ENCODE data around the gene ACADL.
"Not testable (repeated sequence)": the region's sequence is repeated elsewhere in the genome, so short reads cannot be mapped to it uniquely, and the experiment has no call there.

The ACADL gene

GRCh38 chr2:210195101-210195852 lies 30.0 kb downstream of the ACADL start:
- peak; percentile 22 for DNase-seq (ENCODE audit: extremely low read depth, low read depth)
- TF ChIP-seq, protein P1, sequence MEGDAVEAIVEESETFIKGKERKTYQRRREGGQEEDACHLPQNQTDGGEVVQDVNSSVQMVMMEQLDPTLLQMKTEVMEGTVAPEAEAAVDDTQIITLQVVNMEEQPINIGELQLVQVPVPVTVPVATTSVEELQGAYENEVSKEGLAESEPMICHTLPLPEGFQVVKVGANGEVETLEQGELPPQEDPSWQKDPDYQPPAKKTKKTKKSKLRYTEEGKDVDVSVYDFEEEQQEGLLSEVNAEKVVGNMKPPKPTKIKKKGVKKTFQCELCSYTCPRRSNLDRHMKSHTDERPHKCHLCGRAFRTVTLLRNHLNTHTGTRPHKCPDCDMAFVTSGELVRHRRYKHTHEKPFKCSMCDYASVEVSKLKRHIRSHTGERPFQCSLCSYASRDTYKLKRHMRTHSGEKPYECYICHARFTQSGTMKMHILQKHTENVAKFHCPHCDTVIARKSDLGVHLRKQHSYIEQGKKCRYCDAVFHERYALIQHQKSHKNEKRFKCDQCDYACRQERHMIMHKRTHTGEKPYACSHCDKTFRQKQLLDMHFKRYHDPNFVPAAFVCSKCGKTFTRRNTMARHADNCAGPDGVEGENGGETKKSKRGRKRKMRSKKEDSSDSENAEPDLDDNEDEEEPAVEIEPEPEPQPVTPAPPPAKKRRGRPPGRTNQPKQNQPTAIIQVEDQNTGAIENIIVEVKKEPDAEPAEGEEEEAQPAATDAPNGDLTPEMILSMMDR (IDR thresholded peaks at IDR 0.05; ENCODE audit: low read depth, low read length, missing control alignments) = peak; percentile 38
- H3K4me3 ChIP-seq (replicated peaks; ENCODE audit: low read depth, low read length) = no peak overlapping the region

DNA sequence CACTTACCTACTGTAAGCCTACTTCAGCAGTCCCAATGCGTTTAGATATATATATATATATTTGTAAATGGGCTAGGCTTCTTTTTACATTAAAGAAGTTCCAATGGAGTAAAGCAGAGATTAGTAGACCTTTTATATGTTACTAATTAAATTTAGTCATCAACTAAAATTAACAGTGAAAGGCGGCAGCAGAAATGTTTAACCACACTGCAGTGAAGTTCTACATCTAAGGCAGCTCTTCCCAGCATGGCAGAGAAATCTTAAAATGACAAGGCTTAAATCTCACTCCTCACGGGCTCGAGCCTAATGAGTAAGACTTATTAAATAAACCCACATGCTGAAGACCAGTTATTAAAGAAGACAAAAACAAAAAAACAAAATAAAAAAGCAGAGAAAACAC lies 34.9 kb downstream of the ACADL start:
- no peak for DNase-seq (ENCODE audit: extremely low read depth, low read depth)
- no peak overlapping the region for H3K4me3 ChIP-seq (replicated peaks; ENCODE audit: low read depth, low read length)
- TF ChIP-seq, protein P1 (IDR thresholded peaks at IDR 0.05; ENCODE audit: low read depth, low read length, missing control alignments) = no peak

- DNase-seq (ENCODE audit: extremely low read depth, low read depth) = no peak
- TF ChIP-seq, protein P1 (IDR thresholded peaks at IDR 0.05; ENCODE audit: low read depth, low read length, missing control alignments) = no peak
- no peak overlapping the region for H3K4me3 ChIP-seq (replicated peaks; ENCODE audit: low read depth, low read length)
Observed at GRCh38 chr2:210189452-210190138, 35.7 kb downstream of the ACADL start.

DNA sequence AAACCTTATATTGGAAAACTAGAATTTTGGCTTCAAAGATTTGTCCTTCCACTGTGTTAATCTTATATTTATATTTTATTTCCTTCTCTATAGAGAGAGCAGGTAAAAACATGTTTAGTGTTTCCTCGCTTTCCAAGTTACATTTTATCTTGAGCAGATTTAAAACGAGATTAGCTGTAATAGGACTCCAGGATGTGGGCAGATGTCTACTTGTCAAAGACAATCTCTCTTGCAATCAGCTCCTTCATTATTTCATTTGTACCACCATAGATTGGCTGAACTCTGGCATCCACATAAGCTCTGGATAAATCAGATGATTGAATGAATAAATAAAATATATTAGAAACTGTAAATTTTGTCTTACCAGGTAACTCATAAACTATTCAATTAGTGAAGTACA lies 36.5 kb downstream of the ACADL start:
- no peak for DNase-seq (ENCODE audit: extremely low read depth, low read depth)
- TF ChIP-seq, protein P1 (IDR thresholded peaks at IDR 0.05; ENCODE audit: low read depth, low read length, missing control alignments) = no peak
- no peak overlapping the region for H3K4me3 ChIP-seq (replicated peaks; ENCODE audit: low read depth, low read length)

GRCh38 chr2:210188190-210188589 lies 37.1 kb downstream of the ACADL start:
- TF ChIP-seq, protein P1 (IDR thresholded peaks at IDR 0.05; ENCODE audit: low read depth, low read length, missing control alignments) = no peak
- no peak overlapping the region for H3K4me3 ChIP-seq (replicated peaks; ENCODE audit: low read depth, low read length)
- no peak for DNase-seq (ENCODE audit: extremely low read depth, low read depth)

DNA sequence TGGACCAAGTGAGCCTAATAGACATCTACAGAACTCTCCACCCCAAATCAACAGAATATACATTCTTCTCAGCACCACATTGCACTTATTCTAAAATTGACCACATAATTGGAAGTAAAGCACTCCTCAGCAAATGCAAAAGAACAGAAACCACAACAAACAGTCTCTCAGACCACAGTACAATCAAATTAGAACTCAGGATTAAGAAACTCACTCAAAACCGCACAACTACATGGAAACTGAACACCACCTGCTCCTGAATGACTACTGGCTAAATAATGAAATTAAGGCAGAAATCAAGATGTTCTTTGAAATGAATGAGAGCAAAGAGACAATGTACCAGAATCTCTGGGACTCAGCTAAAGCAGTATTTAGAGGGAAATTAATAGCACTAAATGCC lies 41.3 kb downstream of the ACADL start:
- not testable (repeated sequence) for H3K4me3 ChIP-seq (replicated peaks; ENCODE audit: low read depth, low read length); DNase-seq (ENCODE audit: extremely low read depth, low read depth)

- not testable (repeated sequence) for H3K4me3 ChIP-seq (replicated peaks; ENCODE audit: low read depth, low read length); DNase-seq (ENCODE audit: extremely low read depth, low read depth)
Observed at GRCh38 chr2:210181606-210182088, 43.6 kb downstream of the ACADL start.

DNA sequence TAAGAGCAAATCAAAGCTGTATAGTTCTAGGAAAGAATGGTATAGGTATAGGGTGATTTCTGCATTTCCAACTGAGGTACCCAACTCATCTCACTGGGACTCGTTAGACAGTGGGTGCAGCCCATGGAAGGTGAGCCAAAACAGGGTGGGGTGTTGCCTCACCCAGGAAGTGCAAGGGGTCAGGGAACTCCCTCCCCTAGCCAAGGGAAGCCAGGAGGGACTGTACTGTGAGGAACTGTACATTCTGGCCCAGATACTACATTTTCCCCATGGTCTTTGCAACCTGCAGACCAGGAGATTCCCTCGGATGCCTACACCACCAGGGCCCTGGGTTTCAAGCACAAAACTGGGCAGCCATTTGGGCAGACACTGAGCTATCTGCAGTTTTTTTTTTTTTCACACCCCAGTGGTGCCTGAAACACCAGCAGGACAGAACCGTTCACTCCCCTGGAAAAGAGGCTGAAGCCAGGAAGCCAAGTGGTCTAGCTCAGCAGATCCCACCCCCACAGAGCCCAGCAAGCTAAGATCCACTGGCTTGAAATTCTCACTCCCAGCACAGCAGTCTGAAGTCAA lies 44.1 kb downstream of the ACADL start:
- DNase-seq (ENCODE audit: extremely low read depth, low read depth); H3K4me3 ChIP-seq (replicated peaks; ENCODE audit: low read depth, low read length): not testable (repeated sequence)
